Smooth muscle cell (in vitro differentiated cells): ENCODE results near the gene NTF4. TPM values are rescaled to one million over a fixed set of nuclear protein-coding genes. Genes with fewer than 3 reads are reported as not detected.
A peak's percentile ranks its signal among the peaks of the same experiment; 100 is the strongest.

Experiments
- DNase-seq: peaks from one replicate; lab custom pipeline; 2025; ENCODE audit not compliant: unreplicated experiment; lab: John Stamatoyannopoulos, UW
- H2AFZ ChIP-seq: fragments of 200-600 bp; sonication (generic); 2 replicates; pipeline ENCODE4 v1.6.0; 2016; ENCODE audit warnings: antibody characterized with exemption, low read depth, mild to moderate bottlenecking
- H3F3A ChIP-seq: fragments of 200-600 bp; sonication (generic); 2 replicates; pipeline ENCODE4 v1.6.0; 2017; ENCODE audit warnings: antibody characterized with exemption, low read depth
- H3K27ac ChIP-seq: fragments of 200-600 bp; sonication (generic); 2 replicates; pipeline ENCODE4 v1.5.1; 2016; ENCODE audit warnings: low read depth, mild to moderate bottlenecking
- H3K27me3 ChIP-seq: fragments of 200-600 bp; sonication (generic); 2 replicates; pipeline ENCODE4 v1.6.1; 2016; ENCODE audit warnings: low read depth, mild to moderate bottlenecking
- H3K36me3 ChIP-seq: fragments of 200-600 bp; sonication (generic); 2 replicates; pipeline ENCODE4 v1.5.1; 2016; ENCODE audit warnings: low read depth
- H3K4me1 ChIP-seq: fragments of 200-600 bp; sonication (generic); 2 replicates; pipeline ENCODE4 v1.5.1; 2016; ENCODE audit warnings: low read depth
- H3K4me2 ChIP-seq: fragments of 200-600 bp; sonication (generic); 2 replicates; pipeline ENCODE4 v1.6.0; 2016; ENCODE audit warnings: mild to moderate bottlenecking
- H3K4me3 ChIP-seq: fragments of 200-600 bp; sonication (generic); 2 replicates; pipeline ENCODE4 v1.5.1; 2016; ENCODE audit warnings: mild to moderate bottlenecking
- H3K79me2 ChIP-seq: fragments of 200-600 bp; sonication (generic); 2 replicates; pipeline ENCODE4 v1.6.0; 2016; ENCODE audit warnings: low read depth, mild to moderate bottlenecking
- H3K9ac ChIP-seq: fragments of 200-600 bp; sonication (generic); 2 replicates; pipeline ENCODE4 v1.6.0; 2016; ENCODE audit warnings: low read depth
- H3K9me3 ChIP-seq: fragments of 200-600 bp; sonication (generic); replicated peaks from 2 replicates; pipeline ENCODE4 v1.5.1; 2016; ENCODE audit warnings: low read depth
- H4K20me1 ChIP-seq: fragments of 200-600 bp; sonication (generic); 2 replicates; pipeline ENCODE4 v1.6.0; 2016; ENCODE audit warnings: low read depth
- CTCF ChIP-seq: fragments of 200-600 bp; sonication (generic); IDR thresholded peaks from 2 replicates; pipeline ENCODE4 v1.5.1; 2017; ENCODE audit warnings: borderline replicate concordance, mild to moderate bottlenecking, antibody characterized with exemption; ENCODE audit not compliant: insufficient read depth, poor library complexity, severe bottlenecking
- WGBS: methylation state at CpG from one replicate; pipeline ENCODE4 v1.1.7; 2016; ENCODE audit warnings: low lambda C conversion rate; 5-methylcytosine and 5-hydroxymethylcytosine counted together
- polyA plus RNA-seq: library from polyadenylated mRNA; unstranded; fragments of >200 nt; fragmentation: Nextera tagmentation; extraction: Ambion mirVana; gene quantifications from 2 replicates; pipeline ENCODE4 v1.2.1, GENCODE V29; 2016
- total RNA-seq: library from RNA; depleted of rRNA; stranded (reverse); fragments of >200 nt; gene quantifications from 2 replicates; pipeline ENCODE4 v1.2.3, GENCODE V29; 2014

Gene NTF4
- total and polyA plus RNA-seq, 2 experiments from 2014 or later = 1.4 to 1.8 TPM

GRCh38 chr19:49017041-49017665 lies 47.5 kb downstream of the NTF4 start, which contains the start of gene LHB:
TSS of gene LHB (minus strand) at chr19:49017091. CDS start at chr19:49017081, 10 bp downstream.
- Histone ChIP-seq H3K4me1 (no peaks in the 10 kb centered on the region), H3K36me3 (no peaks in the 10 kb centered on the region), H3K4me3 (peak within 1 kb of the TSS; percentile 46), H2AFZ (peak within 1 kb of the TSS; percentile 1), H3K27ac (no peak within 1 kb of the TSS), H3K4me2 (peak within 1 kb of the TSS; percentile 95), H3K9ac (no peak within 1 kb of the TSS), H3K9me3 (no peaks in the 10 kb centered on the region), H3F3A (no peaks in the 10 kb centered on the region), H3K79me2 (no peaks in the 10 kb centered on the region), H3K27me3 (peaks cover 6% of the 10 kb centered on the region), H4K20me1 (no peaks in the 10 kb centered on the region)
- DNase-seq = no peak
- TF ChIP-seq CTCF = no peak
- 80% methylated on average over 17 of the region's 17 CpGs for WGBS

GRCh38 chr19:49016067-49016839 lies 48.4 kb downstream of the NTF4 start:
- no peaks in the 10 kb centered on the region for H3K36me3 ChIP-seq
- no peaks in the 10 kb centered on the region for H3K79me2 ChIP-seq
- no peak for DNase-seq
- no peak overlapping the region for H3K4me3 ChIP-seq
- no peaks in the 10 kb centered on the region for H3K9me3 ChIP-seq
- no peaks in the 10 kb centered on the region for H3K4me1 ChIP-seq
- no peak overlapping the region for H3K9ac ChIP-seq
- peaks cover 6% of the 10 kb centered on the region for H3K27me3 ChIP-seq
- no peak overlapping the region for H3K27ac ChIP-seq
- no peaks in the 10 kb centered on the region for H4K20me1 ChIP-seq
- no peaks in the 10 kb centered on the region for H3F3A ChIP-seq
- H2AFZ ChIP-seq = no peak overlapping the region
- no peak overlapping the region for H3K4me2 ChIP-seq
- TF ChIP-seq CTCF = no peak
- WGBS = 99% methylated on average over 23 of the region's 29 CpGs

- Histone ChIP-seq H3K4me1 (no peaks in the 10 kb centered on the region), H4K20me1 (no peaks in the 10 kb centered on the region), H3F3A (no peaks in the 10 kb centered on the region), H3K27ac (no peak overlapping the region), H3K4me2 (no peak overlapping the region), H3K36me3 (no peaks in the 10 kb centered on the region), H2AFZ (no peak overlapping the region), H3K9ac (no peak overlapping the region), H3K79me2 (no peaks in the 10 kb centered on the region), H3K4me3 (no peak overlapping the region), H3K27me3 (peaks cover 6% of the 10 kb centered on the region), H3K9me3 (no peaks in the 10 kb centered on the region)
- no peak for DNase-seq
- WGBS = 94% methylated on average over 18 of the region's 18 CpGs
- no peak for TF ChIP-seq CTCF
Observed at GRCh38 chr19:49014870-49015255, 49.8 kb downstream of the NTF4 start.
